ENCODE measurements around the gene PLEKHG2. TPM values are rescaled to one million over a fixed set of nuclear protein-coding genes. Genes with fewer than 3 reads are reported as not detected.

PLEKHG2 gene
- 1 to 10 TPM; 1.3 to 3.6 (median 3.3) TPM for total RNA-seq

DNA sequence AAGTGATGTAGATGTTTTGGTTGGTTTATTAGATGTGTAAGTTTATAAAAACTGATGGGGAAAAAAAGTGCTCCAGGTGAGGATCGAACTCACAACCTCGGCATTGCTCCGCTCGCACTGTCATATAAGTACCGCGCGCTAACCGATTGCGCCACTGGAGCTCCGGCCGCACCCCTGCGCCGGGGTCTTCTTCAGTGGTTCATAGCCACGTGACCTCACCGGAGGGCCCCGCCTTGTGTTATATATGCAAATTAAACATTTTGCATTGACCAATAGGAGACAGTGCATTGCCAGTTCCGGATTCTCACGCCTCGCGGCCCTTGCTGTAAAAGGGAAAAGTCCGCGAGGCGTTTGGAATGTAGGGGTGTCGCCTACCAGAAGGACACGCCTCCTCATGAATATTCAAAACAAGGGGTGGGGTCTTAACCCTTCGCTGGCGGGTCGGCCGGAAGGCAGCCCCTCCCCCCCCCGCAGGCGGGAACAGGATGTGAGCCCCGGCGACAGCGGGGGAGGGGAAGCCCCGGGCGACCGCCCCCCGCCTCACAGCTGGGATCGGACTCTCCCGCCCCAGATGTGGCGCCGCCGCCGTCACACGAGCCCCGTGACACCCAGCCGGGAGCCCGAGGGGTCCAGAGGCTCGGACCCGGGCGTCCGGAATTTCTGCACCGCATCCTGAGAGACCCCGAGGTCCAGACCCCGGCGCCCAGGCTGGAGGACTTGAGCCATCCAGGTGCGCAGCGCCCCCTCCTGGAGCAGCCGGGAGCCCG lies at the start of gene PLEKHG2:
Gene PLEKHG2, plus strand, starts transcription at position 570 of the 767 bp plus-strand sequence. CDS start 1,418 bp downstream, outside the sequence.
- Histone ChIP-seq H3K27ac (peak within 1 kb of the TSS; percentile 98 to 100 (median 100)), H3K9me3 (no peaks in the 10 kb centered on the region), H3K27me3 (no peaks in the 10 kb centered on the region), H3K4me3 (peak within 1 kb of the TSS; percentile 81 to 99 (median 94)), H3K36me3 (peaks cover 6 to 17% of the 10 kb centered on the region in 2 donors), H3K4me1 (peaks cover 15 to 19% of the 10 kb centered on the region in 2 donors)
- ATAC-seq (peak; percentile 63 to 73), DNase-seq (peak; percentile 97 to 98)
- intact Hi-C loops (cut with DNase I; ENCODE audit: low total_unique reads) (loop anchor here (1.0 to 10.0 kb wide), 6 partner anchors 15 to 560 kb away; partner anchors contain the start of genes DYRK1B, RPS16, SAMD4B and SUPT5H), in situ Hi-C loops (cut with MboI; ENCODE audit: low sequenced_read_pairs in 4 of 4) (no loop called here)
- TF ChIP-seq, protein P1, sequence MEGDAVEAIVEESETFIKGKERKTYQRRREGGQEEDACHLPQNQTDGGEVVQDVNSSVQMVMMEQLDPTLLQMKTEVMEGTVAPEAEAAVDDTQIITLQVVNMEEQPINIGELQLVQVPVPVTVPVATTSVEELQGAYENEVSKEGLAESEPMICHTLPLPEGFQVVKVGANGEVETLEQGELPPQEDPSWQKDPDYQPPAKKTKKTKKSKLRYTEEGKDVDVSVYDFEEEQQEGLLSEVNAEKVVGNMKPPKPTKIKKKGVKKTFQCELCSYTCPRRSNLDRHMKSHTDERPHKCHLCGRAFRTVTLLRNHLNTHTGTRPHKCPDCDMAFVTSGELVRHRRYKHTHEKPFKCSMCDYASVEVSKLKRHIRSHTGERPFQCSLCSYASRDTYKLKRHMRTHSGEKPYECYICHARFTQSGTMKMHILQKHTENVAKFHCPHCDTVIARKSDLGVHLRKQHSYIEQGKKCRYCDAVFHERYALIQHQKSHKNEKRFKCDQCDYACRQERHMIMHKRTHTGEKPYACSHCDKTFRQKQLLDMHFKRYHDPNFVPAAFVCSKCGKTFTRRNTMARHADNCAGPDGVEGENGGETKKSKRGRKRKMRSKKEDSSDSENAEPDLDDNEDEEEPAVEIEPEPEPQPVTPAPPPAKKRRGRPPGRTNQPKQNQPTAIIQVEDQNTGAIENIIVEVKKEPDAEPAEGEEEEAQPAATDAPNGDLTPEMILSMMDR (IDR thresholded peaks at IDR 0.05 in 4 of 5, conservative IDR thresholded peaks at IDR 0.05 in 1 of 5), result peak; percentile 90 to 98 (median 97)
- TF ChIP-seq POLR2A (IDR thresholded peaks at IDR 0.05), result peak; percentile 70 to 87

DNA sequence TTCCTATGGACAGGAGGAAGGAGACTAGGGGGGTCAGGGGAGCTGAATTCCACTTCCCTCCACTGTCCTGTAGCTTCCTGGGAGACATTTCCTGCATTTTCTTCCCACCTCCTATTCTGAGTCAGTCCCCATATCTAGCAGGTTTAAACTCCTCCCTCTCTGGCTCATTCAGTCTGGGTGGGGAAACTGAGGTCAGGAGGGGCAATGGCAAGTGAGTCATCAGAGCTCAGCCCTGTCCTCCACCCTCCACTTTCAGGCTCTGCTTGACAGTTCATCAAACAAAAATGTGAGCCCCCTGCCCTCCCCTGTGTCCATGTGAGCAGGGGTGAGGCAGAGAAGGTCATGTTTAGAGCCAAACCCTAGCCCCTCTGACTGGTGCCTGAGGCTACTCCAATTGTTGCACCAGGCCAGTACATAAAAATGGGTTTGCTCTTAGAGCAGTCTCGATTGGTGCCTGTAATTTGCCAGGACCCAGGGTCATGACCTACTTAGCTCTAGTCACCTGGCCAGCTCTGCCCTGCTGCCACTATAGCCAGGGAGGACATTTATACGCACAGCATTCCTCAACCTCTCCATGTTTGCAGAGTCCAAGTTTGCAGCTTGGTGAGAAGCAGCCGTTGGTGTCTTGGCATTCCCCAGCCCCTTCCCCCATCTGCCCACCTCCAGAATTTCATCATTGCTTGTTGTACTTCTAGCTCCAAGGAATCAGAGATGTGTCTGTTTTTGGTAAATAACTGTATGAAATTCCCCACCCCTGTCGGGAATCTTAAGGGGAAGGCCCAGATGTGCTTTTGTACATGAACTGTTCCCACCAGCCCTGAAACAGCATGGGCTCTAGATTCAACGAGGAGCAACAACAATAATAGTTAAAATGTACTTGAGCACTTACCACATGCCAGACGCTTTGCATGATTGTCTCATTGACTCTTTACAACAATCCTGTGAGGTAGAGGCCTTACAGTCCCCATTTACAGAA lies 49.5 kb upstream of the PLEKHG2 start:
- TF ChIP-seq, protein P1 (IDR thresholded peaks at IDR 0.05 in 4 of 5, conservative IDR thresholded peaks at IDR 0.05 in 1 of 5), result no peak
- TF ChIP-seq POLR2A (IDR thresholded peaks at IDR 0.05), result no peak
- H3K4me3 ChIP-seq, result no peak overlapping the region
- no peaks in the 10 kb centered on the region for H3K27me3 ChIP-seq
- H3K4me1 ChIP-seq, result peaks cover 42 to 44% of the 10 kb centered on the region in 2 donors
- ATAC-seq (peak; percentile 31 to 56), DNase-seq (no peak)
- H3K27ac ChIP-seq, result peak overlapping the region; percentile 40 to 67 (median 60)
- in situ Hi-C loops (cut with MboI; ENCODE audit: low sequenced_read_pairs in 4 of 4) (no loop called here), intact Hi-C loops (cut with DNase I; ENCODE audit: low total_unique reads) (no loop called here)
- H3K36me3 ChIP-seq, result peaks cover 0 to 47% of the 10 kb centered on the region in 2 donors
- no peaks in the 10 kb centered on the region for H3K9me3 ChIP-seq

- in situ Hi-C loops (cut with MboI; ENCODE audit: low sequenced_read_pairs in 4 of 4) (no loop called here), intact Hi-C loops (cut with DNase I; ENCODE audit: low total_unique reads) (no loop called here)
- ATAC-seq (peak in 1 of 2 donors; percentile 23), DNase-seq (no peak)
- H3K9me3 ChIP-seq, result no peaks in the 10 kb centered on the region
- H3K36me3 ChIP-seq, result peaks cover 0 to 42% of the 10 kb centered on the region in 2 donors
- H3K27ac ChIP-seq, result peak overlapping the region; percentile 40 to 67 (median 60)
- H3K4me3 ChIP-seq, result no peak overlapping the region
- peaks cover 42 to 44% of the 10 kb centered on the region in 2 donors for H3K4me1 ChIP-seq
- no peaks in the 10 kb centered on the region for H3K27me3 ChIP-seq
- TF ChIP-seq POLR2A (IDR thresholded peaks at IDR 0.05), result no peak
- TF ChIP-seq, protein P1 (IDR thresholded peaks at IDR 0.05 in 4 of 5, conservative IDR thresholded peaks at IDR 0.05 in 1 of 5), result no peak
Observed at GRCh38 chr19:39363901-39364457, 48.5 kb upstream of the PLEKHG2 start.

DNA sequence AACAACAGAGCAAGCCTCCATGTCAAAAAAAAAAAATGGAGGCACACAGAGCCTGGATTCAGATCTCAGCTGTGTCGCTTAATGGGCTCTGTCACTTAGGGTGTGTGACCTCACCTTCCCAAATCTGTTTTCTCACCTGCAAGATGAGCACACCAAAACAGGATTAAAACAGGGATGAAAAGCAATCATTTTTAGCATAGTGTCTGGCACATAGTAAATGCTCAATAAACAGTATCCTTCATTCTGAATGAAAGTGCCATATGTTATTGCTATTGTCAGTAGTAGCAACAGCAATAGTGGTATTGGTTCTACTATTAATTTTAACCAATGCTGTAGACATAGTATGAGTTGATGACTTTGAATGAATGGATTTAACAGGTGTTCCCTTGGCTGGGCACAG lies 46.9 kb upstream of the PLEKHG2 start:
- Histone ChIP-seq H3K27ac (peak overlapping the region in 2 of 4 donors; percentile 15 to 16), H3K36me3 (peaks cover 0 to 39% of the 10 kb centered on the region in 2 donors)

More for the DNA sequence above, 46.9 kb upstream of the PLEKHG2 start:
- peaks cover 42 to 44% of the 10 kb centered on the region in 2 donors for H3K4me1 ChIP-seq
- intact Hi-C loops (cut with DNase I; ENCODE audit: low total_unique reads) (no loop called here), in situ Hi-C loops (cut with MboI; ENCODE audit: low sequenced_read_pairs in 4 of 4) (no loop called here)
- H3K4me3 ChIP-seq, result no peak overlapping the region
- H3K9me3 ChIP-seq, result no peaks in the 10 kb centered on the region
- ATAC-seq (no peak), DNase-seq (no peak)
- no peaks in the 10 kb centered on the region for H3K27me3 ChIP-seq
- TF ChIP-seq, protein P1 (IDR thresholded peaks at IDR 0.05 in 4 of 5, conservative IDR thresholded peaks at IDR 0.05 in 1 of 5), result no peak
- no peak for TF ChIP-seq POLR2A (IDR thresholded peaks at IDR 0.05)
